K562 (cell line): ENCODE measurements around the gene ENG. TPM values are rescaled to one million over a fixed set of nuclear protein-coding genes. Genes with fewer than 3 reads are reported as not detected.
A peak's percentile ranks its signal among the peaks of the same experiment; 100 is the strongest.

Experiments
- ARID1B ChIP-seq: fragments of 450-650 bp; IDR thresholded peaks from 2 replicates; pipeline ENCODE4 v1.6.1; 2016; ENCODE audit warnings: antibody characterized with exemption, mild to moderate bottlenecking, inconsistent platforms
- BCL6 ChIP-seq: fragments of 250-450 bp; sonication (Bioruptor Pico); IDR thresholded peaks from 2 replicates; pipeline ENCODE4 v1.4.0; 2020
- DNMT1 ChIP-seq: fragments of 450-650 bp; IDR thresholded peaks from 2 replicates; pipeline ENCODE4 v1.6.1; 2016; ENCODE audit warnings: antibody characterized with exemption, mild to moderate bottlenecking
- ETV1 ChIP-seq: fragments of 450-650 bp; conservative IDR thresholded peaks from 2 replicates; pipeline ENCODE4 v1.6.1; 2016; ENCODE audit warnings: missing genetic modification characterization, control low read depth, low read depth, missing compliant biosample characterization
- FOXA1 ChIP-seq: fragments of 450-650 bp; IDR thresholded peaks from 2 replicates; pipeline ENCODE4 v1.6.1; 2016; ENCODE audit warnings: mild to moderate bottlenecking, borderline replicate concordance
- FOXK2 ChIP-seq, 2 experiments: fragments of 450-650 bp; IDR thresholded peaks in 1 of 2; conservative IDR thresholded peaks in 1 of 2; 2 replicates each; pipeline ENCODE4 v1.6.1; 2016; ENCODE audit warnings: low read depth in 2 of 2, mild to moderate bottlenecking in 1 of 2
- HBP1 ChIP-seq: fragments of 450-650 bp; formaldehyde crosslinking; IDR thresholded peaks from 2 replicates; pipeline ENCODE4 v1.4.0; 2022; ENCODE audit warnings: missing genetic modification characterization
- HCFC1 ChIP-seq: IDR thresholded peaks from 2 replicates; pipeline ENCODE4 v1.6.1; 2012; ENCODE audit warnings: low read depth, low read length, improper control_type of control experiment
- PML ChIP-seq: IDR thresholded peaks from 2 replicates; pipeline ENCODE4 v1.6.1; 2012; ENCODE audit warnings: low read length, inconsistent platforms
- POLR2H ChIP-seq: IDR thresholded peaks from 2 replicates; pipeline ENCODE4 v1.6.1; 2016; ENCODE audit warnings: missing genetic modification characterization, low read depth, mild to moderate bottlenecking, control low read depth, missing compliant biosample characterization, moderate library complexity
- PRPF4 ChIP-seq: fragments of 200-400 bp; formaldehyde crosslinking; IDR thresholded peaks from one replicate; pipeline ENCODE4 v1.6.1; 2017; ENCODE audit warnings: low read length, low read depth, mild to moderate bottlenecking; ENCODE audit not compliant: insufficient read depth, poor library complexity, severe bottlenecking
- SIN3A ChIP-seq, 2 experiments: fragments of 150-350 bp in 1 of 2; IDR thresholded peaks; 2 replicates each; pipeline ENCODE4 v1.6.1; 2011 to 2016; ENCODE audit warnings: borderline replicate concordance in 2 of 2, low read depth in 2 of 2, low read length in 2 of 2, mild to moderate bottlenecking in 2 of 2, moderate library complexity in 2 of 2; ENCODE audit not compliant: control insufficient read depth in 1 of 2
- SRSF3 ChIP-seq: fragments of 200-400 bp; formaldehyde crosslinking; IDR thresholded peaks from 2 replicates; pipeline ENCODE4 v1.6.1; 2016; ENCODE audit warnings: mild to moderate bottlenecking, low read length, moderate library complexity; ENCODE audit not compliant: insufficient read depth
- TCF3 ChIP-seq: sonication (generic); formaldehyde crosslinking; IDR thresholded peaks from 2 replicates; pipeline ENCODE4 v1.4.0; 2020; ENCODE audit warnings: mild to moderate bottlenecking, missing genetic modification reagents
- ZHX1 ChIP-seq: fragments of 150-350 bp; conservative IDR thresholded peaks from 2 replicates; pipeline ENCODE4 v1.6.1; 2014; ENCODE audit warnings: low read length
- ZNF347 ChIP-seq: fragments of 450-650 bp; formaldehyde crosslinking; IDR thresholded peaks from 2 replicates; pipeline ENCODE4 v1.4.0; 2020; ENCODE audit warnings: low read depth, mild to moderate bottlenecking, moderate library complexity
- ZNF583 ChIP-seq: fragments of 250-450 bp; sonication (Bioruptor Pico); IDR thresholded peaks from 2 replicates; pipeline ENCODE4 v1.4.0; 2020
- polyA plus RNA-seq, 8 experiments: library from polyadenylated mRNA; depleted of rRNA in 4 of 8; stranded (reverse) in 5 of 8; unstranded in 3 of 8; fragments of >200 nt; fragmentation: Nextera tagmentation in 2 of 8; fragmentation: Illumina TruSeq in 1 of 8; extraction: Ambion mirVana in 2 of 8; extraction: Trizol in 1 of 8; gene quantifications; 2 replicates each; pipeline versions ENCODE4 v1.2.1 to v1.2.3, GENCODE V29; 2011 to 2014; ENCODE audit warnings: inconsistent platforms in 1 of 8, missing spikeins in 1 of 8
- total RNA-seq, 7 experiments: library from RNA; depleted of rRNA in 6 of 7; stranded (reverse); fragments of >200 nt in 6 of 7; fragmentation: Illumina TruSeq in 2 of 7; extraction: Trizol in 2 of 7; gene quantifications; 2 replicates each; pipeline versions ENCODE4 v1.2.1 to v1.2.3, GENCODE V29; 2011 to 2021; ENCODE audit warnings: low replicate concordance in 1 of 7
- TF ChIP-seq, protein P1 (sequence below): fragments of 200-800 bp; sonication (Bioruptor generic); IDR thresholded peaks from 2 replicates; pipeline ENCODE4 v1.6.1; 2017; ENCODE audit warnings: missing genetic modification characterization, missing compliant biosample characterization
- TF ChIP-seq, protein P2 (sequence below): fragments of 450-650 bp; IDR thresholded peaks from 2 replicates; pipeline ENCODE4 v1.6.1; 2018; ENCODE audit warnings: mild to moderate bottlenecking, low read depth; ENCODE audit not compliant: partially characterized antibody

The ENG gene
- total and polyA plus RNA-seq, 9 of the 15 experiments (the other 6 are each of a cell fraction or from before 2014, with no cell fraction given) = 0.04 to 0.40 (median 0.14) TPM; not detected in 1

GRCh38 chr9:127785933-127786772, 68.3 kb downstream of the ENG start, which contains the start of gene CDK9 (continued):
- TF ChIP-seq POLR2H (tag) = no peak; the same call in none of the 2 replicates
- no peak for TF ChIP-seq HBP1 (CRISPR knock-in tag)
- TF ChIP-seq ARID1B = peak; percentile 47; the same call in 1 of the 2 replicates
- no peak for TF ChIP-seq ZNF347 (CRISPR knock-in tag)
- TF ChIP-seq, protein P1, sequence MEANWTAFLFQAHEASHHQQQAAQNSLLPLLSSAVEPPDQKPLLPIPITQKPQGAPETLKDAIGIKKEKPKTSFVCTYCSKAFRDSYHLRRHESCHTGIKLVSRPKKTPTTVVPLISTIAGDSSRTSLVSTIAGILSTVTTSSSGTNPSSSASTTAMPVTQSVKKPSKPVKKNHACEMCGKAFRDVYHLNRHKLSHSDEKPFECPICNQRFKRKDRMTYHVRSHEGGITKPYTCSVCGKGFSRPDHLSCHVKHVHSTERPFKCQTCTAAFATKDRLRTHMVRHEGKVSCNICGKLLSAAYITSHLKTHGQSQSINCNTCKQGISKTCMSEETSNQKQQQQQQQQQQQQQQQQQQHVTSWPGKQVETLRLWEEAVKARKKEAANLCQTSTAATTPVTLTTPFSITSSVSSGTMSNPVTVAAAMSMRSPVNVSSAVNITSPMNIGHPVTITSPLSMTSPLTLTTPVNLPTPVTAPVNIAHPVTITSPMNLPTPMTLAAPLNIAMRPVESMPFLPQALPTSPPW (CRISPR knock-in tag) = peak; percentile 87
- TF ChIP-seq HCFC1 = peak; percentile 91
- no peak for TF ChIP-seq FOXA1
- no peak for TF ChIP-seq SRSF3
- TF ChIP-seq DNMT1 = no peak
- no peak for TF ChIP-seq ZNF583
- TF ChIP-seq TCF3 (CRISPR knock-in tag) = no peak
- peak; percentile 72 for TF ChIP-seq ETV1 (tag)
- TF ChIP-seq ZHX1 = no peak
- TF ChIP-seq SIN3A (IDR thresholded peaks at IDR 0.05; ENCODE audit: borderline replicate concordance in 2 of 2, control insufficient read depth in 1 of 2, low read depth in 2 of 2, low read length in 2 of 2) = peak; percentile 78 to 87
- 0 out of 4 replicates have a peak, but pooled peaks of 1 of the 2 experiments have one; percentile 8 for TF ChIP-seq FOXK2 (conservative IDR thresholded peaks at IDR 0.05 in 1 of 2, IDR thresholded peaks at IDR 0.05 in 1 of 2; ENCODE audit: low read depth in 2 of 2)
- peak; percentile 65 for TF ChIP-seq PRPF4
- no peak for TF ChIP-seq BCL6 (CRISPR knock-in tag)
- TF ChIP-seq, protein P2, sequence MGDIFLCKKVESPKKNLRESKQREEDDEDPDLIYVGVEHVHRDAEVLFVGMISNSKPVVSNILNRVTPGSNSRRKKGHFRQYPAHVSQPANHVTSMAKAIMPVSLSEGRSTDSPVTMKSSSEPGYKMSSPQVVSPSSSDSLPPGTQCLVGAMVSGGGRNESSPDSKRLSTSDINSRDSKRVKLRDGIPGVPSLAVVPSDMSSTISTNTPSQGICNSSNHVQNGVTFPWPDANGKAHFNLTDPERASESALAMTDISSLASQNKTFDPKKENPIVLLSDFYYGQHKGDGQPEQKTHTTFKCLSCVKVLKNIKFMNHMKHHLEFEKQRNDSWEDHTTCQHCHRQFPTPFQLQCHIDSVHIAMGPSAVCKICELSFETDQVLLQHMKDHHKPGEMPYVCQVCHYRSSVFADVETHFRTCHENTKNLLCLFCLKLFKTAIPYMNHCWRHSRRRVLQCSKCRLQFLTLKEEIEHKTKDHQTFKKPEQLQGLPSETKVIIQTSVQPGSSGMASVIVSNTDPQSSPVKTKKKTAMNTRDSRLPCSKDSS = no peak
- TF ChIP-seq PML = peak; percentile 35; the same call in 1 of the 2 replicates
